ENCODE measurements around the gene HACD2.

The HACD2 gene

GRCh38 chr3:123481722-123482457, 103.0 kb downstream of the HACD2 start:
- Histone ChIP-seq H3K36me3 (ENCODE audit: control insufficient read depth, insufficient read depth, low read length) (no peaks in the 10 kb centered on the region), H3K9me3 (ENCODE audit: control insufficient read depth, insufficient read depth, low read length) (no peaks in the 10 kb centered on the region), H3K27me3 (ENCODE audit: control insufficient read depth, insufficient read depth, low read length) (no peaks in the 10 kb centered on the region), H3K27ac (ENCODE audit: low read depth, low read length) (no peak overlapping the region), H3K4me3 (ENCODE audit: low read depth, low read length) (no peak overlapping the region), H3K4me1 (ENCODE audit: control insufficient read depth, insufficient read depth, low read length) (no peaks in the 10 kb centered on the region), H3K9ac (ENCODE audit: low read depth, low read length) (no peak overlapping the region)

DNA sequence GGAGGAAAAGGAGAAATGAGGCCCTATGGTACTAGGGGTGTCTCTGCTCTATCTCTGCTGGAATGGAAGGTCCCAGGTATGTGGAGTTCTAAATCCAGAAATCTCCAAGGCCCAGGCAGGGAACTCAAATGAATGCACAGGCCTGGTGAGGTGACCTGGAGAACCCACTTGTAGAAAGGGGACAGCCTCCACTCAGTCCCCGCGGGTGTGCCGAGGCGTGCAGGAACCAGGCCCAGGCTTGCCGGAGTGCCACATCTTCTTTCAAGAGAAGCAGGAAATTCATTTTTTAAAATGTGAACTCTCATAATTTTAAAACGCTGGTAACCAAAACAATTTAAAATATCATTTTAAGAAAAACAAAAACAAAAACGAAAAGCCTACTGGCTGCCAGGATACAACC, 103.8 kb downstream of the HACD2 start:
- no peaks in the 10 kb centered on the region for H3K4me1 ChIP-seq (ENCODE audit: control insufficient read depth, insufficient read depth, low read length)
- H3K27me3 ChIP-seq (ENCODE audit: control insufficient read depth, insufficient read depth, low read length), result no peaks in the 10 kb centered on the region
- H3K9me3 ChIP-seq (ENCODE audit: control insufficient read depth, insufficient read depth, low read length), result no peaks in the 10 kb centered on the region
- H3K36me3 ChIP-seq (ENCODE audit: control insufficient read depth, insufficient read depth, low read length), result no peaks in the 10 kb centered on the region
- H3K27ac ChIP-seq (ENCODE audit: low read depth, low read length), result no peak overlapping the region
- no peak overlapping the region for H3K9ac ChIP-seq (ENCODE audit: low read depth, low read length)
- no peak overlapping the region for H3K4me3 ChIP-seq (ENCODE audit: low read depth, low read length)

- Histone ChIP-seq H3K4me1 (ENCODE audit: control insufficient read depth, insufficient read depth, low read length) (no peaks in the 10 kb centered on the region), H3K36me3 (ENCODE audit: control insufficient read depth, insufficient read depth, low read length) (no peaks in the 10 kb centered on the region), H3K4me3 (ENCODE audit: low read depth, low read length) (no peak overlapping the region), H3K9me3 (ENCODE audit: control insufficient read depth, insufficient read depth, low read length) (no peaks in the 10 kb centered on the region), H3K27ac (ENCODE audit: low read depth, low read length) (no peak overlapping the region), H3K9ac (ENCODE audit: low read depth, low read length) (no peak overlapping the region), H3K27me3 (ENCODE audit: control insufficient read depth, insufficient read depth, low read length) (no peaks in the 10 kb centered on the region)
Measured at GRCh38 chr3:123480428-123480827, 104.4 kb downstream of the HACD2 start.

DNA sequence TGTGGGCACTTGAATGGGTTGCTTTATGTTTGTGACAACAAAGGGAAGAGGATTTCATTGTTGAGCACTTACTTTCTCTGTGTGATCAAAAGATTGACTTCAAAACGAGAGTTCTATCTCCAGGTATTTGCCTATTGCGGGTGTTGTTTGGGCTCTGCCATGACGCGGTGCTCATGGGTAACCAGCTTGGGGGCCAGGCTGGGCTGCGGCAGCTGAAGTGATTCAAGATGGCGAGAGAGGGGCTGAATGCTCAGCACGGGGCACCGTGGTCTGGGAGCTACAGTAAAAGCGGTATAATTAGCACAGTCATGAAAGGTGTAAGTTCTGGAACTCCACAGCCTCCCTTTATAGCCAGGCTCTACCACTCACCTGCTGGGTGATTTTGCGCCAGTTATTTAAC, 105.0 kb downstream of the HACD2 start:
- no peak overlapping the region for H3K27ac ChIP-seq (ENCODE audit: low read depth, low read length)
- no peak overlapping the region for H3K9ac ChIP-seq (ENCODE audit: low read depth, low read length)
- H3K9me3 ChIP-seq (ENCODE audit: control insufficient read depth, insufficient read depth, low read length), result no peaks in the 10 kb centered on the region
- no peak overlapping the region for H3K4me3 ChIP-seq (ENCODE audit: low read depth, low read length)
- no peaks in the 10 kb centered on the region for H3K27me3 ChIP-seq (ENCODE audit: control insufficient read depth, insufficient read depth, low read length)
- no peaks in the 10 kb centered on the region for H3K36me3 ChIP-seq (ENCODE audit: control insufficient read depth, insufficient read depth, low read length)
- no peaks in the 10 kb centered on the region for H3K4me1 ChIP-seq (ENCODE audit: control insufficient read depth, insufficient read depth, low read length)

- no peaks in the 10 kb centered on the region for H3K27me3 ChIP-seq (ENCODE audit: control insufficient read depth, insufficient read depth, low read length)
Measured at GRCh38 chr3:123478314-123478713, 106.5 kb downstream of the HACD2 start.

GRCh38 chr3:123476967-123477750, 107.7 kb downstream of the HACD2 start:
- Histone ChIP-seq H3K27me3 (ENCODE audit: control insufficient read depth, insufficient read depth, low read length) (no peaks in the 10 kb centered on the region), H3K9ac (ENCODE audit: low read depth, low read length) (no peak overlapping the region), H3K36me3 (ENCODE audit: control insufficient read depth, insufficient read depth, low read length) (no peaks in the 10 kb centered on the region), H3K9me3 (ENCODE audit: control insufficient read depth, insufficient read depth, low read length) (no peaks in the 10 kb centered on the region), H3K4me1 (ENCODE audit: control insufficient read depth, insufficient read depth, low read length) (no peaks in the 10 kb centered on the region), H3K27ac (ENCODE audit: low read depth, low read length) (no peak overlapping the region), H3K4me3 (ENCODE audit: low read depth, low read length) (no peak overlapping the region)

More at GRCh38 chr3:123478314-123478713, 106.5 kb downstream of the HACD2 start:
- Histone ChIP-seq H3K27ac (ENCODE audit: low read depth, low read length) (no peak overlapping the region), H3K4me1 (ENCODE audit: control insufficient read depth, insufficient read depth, low read length) (no peaks in the 10 kb centered on the region), H3K9ac (ENCODE audit: low read depth, low read length) (no peak overlapping the region), H3K4me3 (ENCODE audit: low read depth, low read length) (no peak overlapping the region), H3K36me3 (ENCODE audit: control insufficient read depth, insufficient read depth, low read length) (no peaks in the 10 kb centered on the region), H3K9me3 (ENCODE audit: control insufficient read depth, insufficient read depth, low read length) (no peaks in the 10 kb centered on the region)

GRCh38 chr3:123475786-123476185, 109.1 kb downstream of the HACD2 start:
- no peaks in the 10 kb centered on the region for H3K9me3 ChIP-seq (ENCODE audit: control insufficient read depth, insufficient read depth, low read length)
- no peaks in the 10 kb centered on the region for H3K27me3 ChIP-seq (ENCODE audit: control insufficient read depth, insufficient read depth, low read length)
- H3K9ac ChIP-seq (ENCODE audit: low read depth, low read length), result no peak overlapping the region
- H3K4me1 ChIP-seq (ENCODE audit: control insufficient read depth, insufficient read depth, low read length), result no peaks in the 10 kb centered on the region
- H3K36me3 ChIP-seq (ENCODE audit: control insufficient read depth, insufficient read depth, low read length), result no peaks in the 10 kb centered on the region
- H3K27ac ChIP-seq (ENCODE audit: low read depth, low read length), result no peak overlapping the region
- H3K4me3 ChIP-seq (ENCODE audit: low read depth, low read length), result no peak overlapping the region

GRCh38 chr3:123471106-123471505, 113.7 kb downstream of the HACD2 start:
- Histone ChIP-seq H3K9me3 (ENCODE audit: control insufficient read depth, insufficient read depth, low read length) (no peaks in the 10 kb centered on the region), H3K27me3 (ENCODE audit: control insufficient read depth, insufficient read depth, low read length) (no peaks in the 10 kb centered on the region), H3K4me3 (ENCODE audit: low read depth, low read length) (no peak overlapping the region)

DNA sequence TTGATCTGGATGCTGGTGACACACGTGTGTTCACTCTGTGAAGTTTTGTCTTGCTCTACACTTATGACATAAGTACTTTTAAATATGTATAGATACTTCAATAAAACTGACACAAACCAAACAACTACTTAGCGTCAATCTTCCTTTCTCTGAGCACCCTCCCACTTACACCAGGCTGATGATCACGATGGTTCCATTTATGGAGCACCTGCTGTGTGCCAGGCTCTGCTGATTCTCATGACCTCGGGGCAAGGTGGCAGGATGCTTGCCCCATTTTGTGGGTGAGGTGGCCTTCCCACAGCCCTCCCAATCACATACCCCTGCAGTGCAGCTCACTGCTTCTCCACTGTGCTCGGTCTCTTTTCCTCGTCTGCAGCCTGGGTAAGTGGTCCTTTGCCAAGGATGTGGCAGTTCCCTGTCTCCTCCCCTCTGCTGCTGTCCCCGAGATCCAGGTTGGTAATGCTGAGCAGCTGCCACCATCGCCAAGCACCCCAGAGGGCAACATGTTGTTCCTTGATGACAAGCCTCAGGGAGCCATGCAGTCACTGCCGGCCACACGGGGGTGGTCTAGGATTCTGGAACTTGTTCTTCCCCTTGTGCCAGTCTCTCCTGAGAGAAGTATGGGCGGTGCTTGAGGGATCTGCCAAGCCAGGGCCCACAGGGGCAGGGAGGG, 115.4 kb downstream of the HACD2 start:
- Histone ChIP-seq H3K27ac (ENCODE audit: low read depth, low read length) (no peak overlapping the region), H3K27me3 (ENCODE audit: control insufficient read depth, insufficient read depth, low read length) (no peaks in the 10 kb centered on the region), H3K4me3 (ENCODE audit: low read depth, low read length) (no peak overlapping the region), H3K4me1 (ENCODE audit: control insufficient read depth, insufficient read depth, low read length) (no peaks in the 10 kb centered on the region), H3K9ac (ENCODE audit: low read depth, low read length) (no peak overlapping the region), H3K36me3 (ENCODE audit: control insufficient read depth, insufficient read depth, low read length) (no peaks in the 10 kb centered on the region), H3K9me3 (ENCODE audit: control insufficient read depth, insufficient read depth, low read length) (no peaks in the 10 kb centered on the region)

More at GRCh38 chr3:123471106-123471505, 113.7 kb downstream of the HACD2 start:
- Histone ChIP-seq H3K27ac (ENCODE audit: low read depth, low read length) (no peak overlapping the region), H3K9ac (ENCODE audit: low read depth, low read length) (no peak overlapping the region), H3K36me3 (ENCODE audit: control insufficient read depth, insufficient read depth, low read length) (no peaks in the 10 kb centered on the region), H3K4me1 (ENCODE audit: control insufficient read depth, insufficient read depth, low read length) (no peaks in the 10 kb centered on the region)

DNA sequence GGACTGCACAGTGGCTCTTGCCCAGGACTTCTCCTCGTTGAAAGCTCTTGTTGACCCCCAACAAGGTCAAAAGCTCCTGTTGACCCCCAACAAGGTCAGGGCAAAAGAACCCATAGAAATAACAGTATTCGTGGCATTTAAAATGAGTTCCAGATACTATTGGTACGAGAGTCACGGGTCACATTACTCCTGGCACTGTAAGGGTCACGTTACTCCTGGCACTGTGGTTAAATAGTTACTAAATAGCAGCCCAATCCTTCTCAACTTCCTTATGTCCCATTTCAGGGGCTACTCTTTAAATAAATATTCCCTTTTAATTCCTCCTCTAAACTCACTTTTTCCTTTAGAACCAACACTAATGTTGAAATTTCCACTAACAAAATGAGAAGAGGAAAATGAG, 117.8 kb downstream of the HACD2 start:
- Histone ChIP-seq H3K27ac (ENCODE audit: low read depth, low read length) (no peak overlapping the region), H3K9ac (ENCODE audit: low read depth, low read length) (no peak overlapping the region), H3K27me3 (ENCODE audit: control insufficient read depth, insufficient read depth, low read length) (no peaks in the 10 kb centered on the region), H3K36me3 (ENCODE audit: control insufficient read depth, insufficient read depth, low read length) (no peaks in the 10 kb centered on the region), H3K4me1 (ENCODE audit: control insufficient read depth, insufficient read depth, low read length) (no peaks in the 10 kb centered on the region), H3K4me3 (ENCODE audit: low read depth, low read length) (no peak overlapping the region), H3K9me3 (ENCODE audit: control insufficient read depth, insufficient read depth, low read length) (no peaks in the 10 kb centered on the region)

GRCh38 chr3:123464211-123464610, 120.6 kb downstream of the HACD2 start:
- Histone ChIP-seq H3K27ac (ENCODE audit: low read depth, low read length) (no peak overlapping the region), H3K4me3 (ENCODE audit: low read depth, low read length) (no peak overlapping the region), H3K9me3 (ENCODE audit: control insufficient read depth, insufficient read depth, low read length) (no peaks in the 10 kb centered on the region), H3K36me3 (ENCODE audit: control insufficient read depth, insufficient read depth, low read length) (no peaks in the 10 kb centered on the region), H3K27me3 (ENCODE audit: control insufficient read depth, insufficient read depth, low read length) (no peaks in the 10 kb centered on the region; the same call in 1 of the 2 replicates), H3K4me1 (ENCODE audit: control insufficient read depth, insufficient read depth, low read length) (peaks cover 5% of the 10 kb centered on the region; the same call in 1 of the 2 replicates), H3K9ac (ENCODE audit: low read depth, low read length) (no peak overlapping the region)

Data from HUES48 (cell line).